Fibroblast of the aortic adventitia (primary cell): Measurements from ENCODE around the gene SMIM8. TPM values are rescaled to one million over a fixed set of nuclear protein-coding genes. Genes with fewer than 3 reads are reported as not detected.

ENCODE experiments used
- DNase-seq: peaks from one replicate; pipeline ENCODE4 v3.0.0-alpha.2; 2010; ENCODE audit warnings: low read depth
- H3K4me3 ChIP-seq: 2 replicates; pipeline ENCODE4 v1.5.1; 2011; ENCODE audit warnings: low read depth, mild to moderate bottlenecking, control low read depth, low read length, moderate library complexity
- total RNA-seq: library from RNA; depleted of rRNA; stranded (reverse); fragments of >200 nt; gene quantifications from 2 replicates; pipeline ENCODE4 v1.2.3, GENCODE V29; 2012; ENCODE audit warnings: low replicate concordance
- TF ChIP-seq, protein P1 (sequence below): IDR thresholded peaks from 2 replicates; pipeline ENCODE4 v1.5.1; 2011; ENCODE audit warnings: mild to moderate bottlenecking, low read length, control low read depth, inconsistent platforms; ENCODE audit not compliant: insufficient read depth

Gene SMIM8
- total RNA-seq, 1 donor = 9.7 TPM

DNA sequence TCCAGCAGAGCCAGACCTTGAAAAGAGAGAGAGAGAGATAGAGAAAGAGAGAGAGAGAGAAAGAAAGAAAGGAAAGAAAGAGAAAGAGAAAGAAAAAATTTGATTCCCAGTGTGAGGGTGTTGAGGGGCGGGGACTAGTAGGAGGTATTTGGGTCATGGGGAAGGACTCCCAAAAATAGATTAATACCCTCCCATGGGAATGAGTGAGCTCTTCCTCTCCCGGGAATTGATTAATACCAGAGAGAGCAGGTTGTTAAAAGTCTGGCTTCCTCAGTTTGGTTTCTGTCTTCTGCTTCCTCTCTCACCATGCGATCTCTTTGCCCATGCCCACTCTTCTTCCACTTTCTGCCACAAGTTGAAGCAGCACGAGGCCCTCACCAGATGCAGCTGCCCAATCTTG lies 56.6 kb downstream of the SMIM8 start:
- no peak overlapping the region for H3K4me3 ChIP-seq
- TF ChIP-seq, protein P1, sequence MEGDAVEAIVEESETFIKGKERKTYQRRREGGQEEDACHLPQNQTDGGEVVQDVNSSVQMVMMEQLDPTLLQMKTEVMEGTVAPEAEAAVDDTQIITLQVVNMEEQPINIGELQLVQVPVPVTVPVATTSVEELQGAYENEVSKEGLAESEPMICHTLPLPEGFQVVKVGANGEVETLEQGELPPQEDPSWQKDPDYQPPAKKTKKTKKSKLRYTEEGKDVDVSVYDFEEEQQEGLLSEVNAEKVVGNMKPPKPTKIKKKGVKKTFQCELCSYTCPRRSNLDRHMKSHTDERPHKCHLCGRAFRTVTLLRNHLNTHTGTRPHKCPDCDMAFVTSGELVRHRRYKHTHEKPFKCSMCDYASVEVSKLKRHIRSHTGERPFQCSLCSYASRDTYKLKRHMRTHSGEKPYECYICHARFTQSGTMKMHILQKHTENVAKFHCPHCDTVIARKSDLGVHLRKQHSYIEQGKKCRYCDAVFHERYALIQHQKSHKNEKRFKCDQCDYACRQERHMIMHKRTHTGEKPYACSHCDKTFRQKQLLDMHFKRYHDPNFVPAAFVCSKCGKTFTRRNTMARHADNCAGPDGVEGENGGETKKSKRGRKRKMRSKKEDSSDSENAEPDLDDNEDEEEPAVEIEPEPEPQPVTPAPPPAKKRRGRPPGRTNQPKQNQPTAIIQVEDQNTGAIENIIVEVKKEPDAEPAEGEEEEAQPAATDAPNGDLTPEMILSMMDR = no peak
- no peak for DNase-seq

DNA sequence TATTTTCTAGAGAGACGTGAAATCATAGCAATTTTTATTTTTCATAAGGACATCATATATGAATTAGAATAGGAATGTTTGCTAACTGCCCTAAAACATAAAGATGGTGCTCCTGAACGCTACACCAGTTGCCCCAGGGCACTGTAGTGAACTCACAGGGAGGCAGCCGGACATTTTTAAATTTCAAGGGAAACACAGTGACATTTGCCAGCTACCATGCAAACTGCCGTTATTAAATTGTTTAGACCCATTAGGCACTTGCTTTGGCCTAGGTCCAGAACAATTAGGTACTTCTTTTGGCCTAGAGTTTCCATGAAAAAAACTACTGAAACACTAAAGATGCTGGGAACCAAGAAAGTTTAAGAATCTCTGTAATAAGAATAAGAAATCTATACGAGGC lies 60.5 kb downstream of the SMIM8 start:
- DNase-seq = no peak
- TF ChIP-seq, protein P1 = no peak
- H3K4me3 ChIP-seq = no peak overlapping the region

DNA sequence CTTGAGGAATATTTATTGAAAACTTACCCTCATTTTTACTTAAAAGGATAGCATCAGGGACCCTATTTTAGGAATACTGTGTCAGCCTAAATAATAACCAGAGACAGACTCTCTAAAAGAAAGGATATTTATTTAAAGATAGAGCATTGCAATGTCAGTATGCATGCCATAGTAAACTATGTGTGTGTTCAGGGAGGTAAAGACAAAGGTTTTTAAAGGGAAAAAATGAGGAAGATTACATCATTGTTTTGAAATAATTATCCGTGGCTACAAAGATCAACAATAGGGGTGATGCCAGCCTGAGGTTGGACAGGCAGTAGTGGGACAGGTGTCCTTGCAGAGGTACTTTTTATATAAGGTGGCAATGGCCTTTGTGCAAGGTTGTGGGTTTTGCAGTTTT lies 61.6 kb downstream of the SMIM8 start:
- H3K4me3 ChIP-seq = no peak overlapping the region
- TF ChIP-seq, protein P1 = no peak
- DNase-seq = no peak

DNA sequence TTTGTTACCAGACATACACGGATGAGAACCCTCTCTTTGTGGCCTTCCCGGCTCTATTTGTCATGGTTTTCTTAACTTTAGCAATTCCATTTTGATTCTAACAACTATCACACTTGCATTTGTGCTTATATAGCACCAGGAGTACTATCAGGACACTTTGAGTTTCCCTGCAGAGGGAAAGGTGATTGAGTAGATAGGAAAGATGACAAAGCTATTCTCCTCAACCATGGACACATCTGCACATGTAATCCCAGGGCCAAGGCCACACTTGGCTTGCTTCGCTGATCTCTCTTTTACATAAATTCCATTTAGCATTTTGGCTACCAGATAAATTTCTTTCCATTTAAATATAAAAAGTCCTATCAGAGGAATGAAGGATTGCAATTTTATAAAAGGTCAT lies 62.1 kb downstream of the SMIM8 start:
- H3K4me3 ChIP-seq = no peak overlapping the region
- TF ChIP-seq, protein P1 = no peak
- DNase-seq = no peak

DNA sequence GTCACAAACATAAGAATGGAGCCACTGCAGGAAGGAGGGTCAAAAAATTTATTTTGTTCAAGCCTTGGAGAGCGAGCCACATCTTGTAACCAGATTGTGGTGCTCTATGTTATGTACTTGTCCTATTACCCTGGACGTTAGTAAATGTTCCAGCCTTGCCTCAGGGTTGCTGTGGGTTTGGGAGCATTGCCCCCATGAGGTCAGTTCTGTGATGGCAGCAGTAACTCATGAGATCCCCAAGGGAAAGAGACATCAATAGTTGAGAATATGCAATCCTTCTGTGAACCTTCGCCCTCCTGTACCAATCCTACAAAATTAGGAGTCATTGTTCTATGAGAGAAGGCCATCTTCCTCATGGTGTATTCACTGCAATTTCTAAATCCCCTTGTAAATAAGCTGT lies 68.9 kb downstream of the SMIM8 start:
- no peak overlapping the region for H3K4me3 ChIP-seq
- TF ChIP-seq, protein P1 = peak; percentile 34
- DNase-seq = peak; percentile 17

Other genes with a start within 250 kb of the SMIM8 start
- gene CGA, start 227.5 kb upstream of the SMIM8 start, total RNA-seq = not detected in 2 replicates
- gene ZNF292, start 167.0 kb upstream of the SMIM8 start, total RNA-seq = 34.7 and 42.6 TPM in 2 replicates
- not detected in 2 replicates for gene GJB7, start 6.7 kb downstream of the SMIM8 start, total RNA-seq
- 3.9 and 5.2 TPM in 2 replicates for gene C6orf163, start 22.2 kb downstream of the SMIM8 start, total RNA-seq
- 0.27 and 0.90 TPM in 2 replicates for gene CFAP206, start 85.4 kb downstream of the SMIM8 start, total RNA-seq
- gene SLC35A1, start 150.4 kb downstream of the SMIM8 start, total RNA-seq = 15.8 and 17.1 TPM in 2 replicates